ENCODE measurements around the gene FUNDC2. TPM values are rescaled to one million over a fixed set of nuclear protein-coding genes. Genes with fewer than 3 reads are reported as not detected.

Gene FUNDC2, protein sequence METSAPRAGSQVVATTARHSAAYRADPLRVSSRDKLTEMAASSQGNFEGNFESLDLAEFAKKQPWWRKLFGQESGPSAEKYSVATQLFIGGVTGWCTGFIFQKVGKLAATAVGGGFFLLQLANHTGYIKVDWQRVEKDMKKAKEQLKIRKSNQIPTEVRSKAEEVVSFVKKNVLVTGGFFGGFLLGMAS
- total RNA-seq = 36.1 and 50.8 TPM in 2 replicates

DNA sequence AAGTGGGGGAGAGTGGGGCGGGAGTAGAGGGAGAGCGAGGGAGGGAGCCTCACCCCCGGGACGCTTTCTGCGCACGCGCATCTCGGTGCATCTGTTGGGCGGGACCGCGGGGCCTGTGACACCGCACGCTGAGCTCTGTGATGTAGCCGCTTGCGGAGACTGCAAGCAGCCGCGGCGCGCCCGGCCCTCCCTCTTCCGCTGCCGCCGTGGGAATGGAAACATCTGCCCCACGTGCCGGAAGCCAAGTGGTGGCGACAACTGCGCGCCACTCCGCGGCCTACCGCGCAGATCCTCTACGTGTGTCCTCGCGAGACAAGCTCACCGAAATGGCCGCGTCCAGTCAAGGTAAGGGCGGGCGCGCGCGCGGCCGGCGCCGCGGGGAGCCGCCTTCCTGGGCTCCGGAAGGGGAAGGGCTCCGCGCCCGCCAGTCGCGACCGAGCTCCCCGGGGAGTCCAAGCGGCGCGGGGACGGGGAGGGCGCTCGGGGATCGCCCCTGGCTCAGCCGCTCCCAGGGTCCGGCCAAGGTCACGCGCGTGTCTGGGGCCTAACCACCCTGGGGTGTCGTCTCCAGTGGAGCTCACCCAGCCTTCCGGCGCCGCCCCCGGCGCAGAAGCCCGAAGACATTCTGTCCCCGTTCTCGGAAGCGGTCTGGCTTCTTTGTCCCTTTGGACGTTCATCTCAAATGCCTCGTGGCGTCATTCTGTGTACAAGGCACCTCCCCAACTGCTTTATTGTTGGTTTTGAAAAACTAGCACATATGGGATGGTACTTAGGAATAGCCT, at the start of gene FUNDC2:
TSS of gene FUNDC2 (plus strand) at position 118 of the 782 bp plus-strand sequence. CDS start at position 213, 95 bp downstream.
- TF ChIP-seq, protein P1, sequence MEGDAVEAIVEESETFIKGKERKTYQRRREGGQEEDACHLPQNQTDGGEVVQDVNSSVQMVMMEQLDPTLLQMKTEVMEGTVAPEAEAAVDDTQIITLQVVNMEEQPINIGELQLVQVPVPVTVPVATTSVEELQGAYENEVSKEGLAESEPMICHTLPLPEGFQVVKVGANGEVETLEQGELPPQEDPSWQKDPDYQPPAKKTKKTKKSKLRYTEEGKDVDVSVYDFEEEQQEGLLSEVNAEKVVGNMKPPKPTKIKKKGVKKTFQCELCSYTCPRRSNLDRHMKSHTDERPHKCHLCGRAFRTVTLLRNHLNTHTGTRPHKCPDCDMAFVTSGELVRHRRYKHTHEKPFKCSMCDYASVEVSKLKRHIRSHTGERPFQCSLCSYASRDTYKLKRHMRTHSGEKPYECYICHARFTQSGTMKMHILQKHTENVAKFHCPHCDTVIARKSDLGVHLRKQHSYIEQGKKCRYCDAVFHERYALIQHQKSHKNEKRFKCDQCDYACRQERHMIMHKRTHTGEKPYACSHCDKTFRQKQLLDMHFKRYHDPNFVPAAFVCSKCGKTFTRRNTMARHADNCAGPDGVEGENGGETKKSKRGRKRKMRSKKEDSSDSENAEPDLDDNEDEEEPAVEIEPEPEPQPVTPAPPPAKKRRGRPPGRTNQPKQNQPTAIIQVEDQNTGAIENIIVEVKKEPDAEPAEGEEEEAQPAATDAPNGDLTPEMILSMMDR (IDR thresholded peaks at IDR 0.05; ENCODE audit: insufficient read depth, low read length, severe bottlenecking) = no peak
- Histone ChIP-seq H3K27me3 (ENCODE audit: control insufficient read depth, insufficient read depth, low read length) (no peaks in the 10 kb centered on the region), H3K36me3 (ENCODE audit: control insufficient read depth, insufficient read depth, low read length) (no peaks in the 10 kb centered on the region), H3K4me3 (ENCODE audit: low read depth, low read length) (peak within 1 kb of the TSS; percentile 47)
- FAIRE-seq = no peak
- peak; percentile 79 for DNase-seq (ENCODE audit: low read depth)

DNA sequence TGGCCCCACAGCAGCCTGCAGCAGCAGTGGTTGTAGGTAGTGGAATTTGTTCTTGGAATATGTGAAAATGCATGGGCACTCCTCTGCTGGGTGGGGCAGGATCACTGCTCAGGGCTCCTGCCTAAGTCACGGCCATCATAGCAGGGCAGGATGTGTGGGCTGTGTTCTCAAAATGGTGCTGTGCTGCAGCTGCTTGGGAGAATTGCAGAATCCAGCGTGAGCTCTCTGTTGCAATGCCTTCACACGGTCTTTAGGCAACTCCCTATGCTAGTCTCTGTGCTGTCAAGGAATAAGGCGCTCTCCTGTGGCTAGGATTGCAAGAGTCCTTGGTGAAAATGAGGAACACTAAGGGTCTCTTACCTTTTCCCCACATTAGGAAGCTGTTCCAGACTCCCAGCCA, 47.0 kb upstream of the FUNDC2 start:
- FAIRE-seq = no peak
- Histone ChIP-seq H3K4me3 (ENCODE audit: low read depth, low read length) (no peak overlapping the region), H3K36me3 (ENCODE audit: control insufficient read depth, insufficient read depth, low read length) (no peaks in the 10 kb centered on the region), H3K27me3 (ENCODE audit: control insufficient read depth, insufficient read depth, low read length) (no peaks in the 10 kb centered on the region)
- no peak for DNase-seq (ENCODE audit: low read depth)
- TF ChIP-seq, protein P1 (IDR thresholded peaks at IDR 0.05; ENCODE audit: insufficient read depth, low read length, severe bottlenecking) = no peak

DNA sequence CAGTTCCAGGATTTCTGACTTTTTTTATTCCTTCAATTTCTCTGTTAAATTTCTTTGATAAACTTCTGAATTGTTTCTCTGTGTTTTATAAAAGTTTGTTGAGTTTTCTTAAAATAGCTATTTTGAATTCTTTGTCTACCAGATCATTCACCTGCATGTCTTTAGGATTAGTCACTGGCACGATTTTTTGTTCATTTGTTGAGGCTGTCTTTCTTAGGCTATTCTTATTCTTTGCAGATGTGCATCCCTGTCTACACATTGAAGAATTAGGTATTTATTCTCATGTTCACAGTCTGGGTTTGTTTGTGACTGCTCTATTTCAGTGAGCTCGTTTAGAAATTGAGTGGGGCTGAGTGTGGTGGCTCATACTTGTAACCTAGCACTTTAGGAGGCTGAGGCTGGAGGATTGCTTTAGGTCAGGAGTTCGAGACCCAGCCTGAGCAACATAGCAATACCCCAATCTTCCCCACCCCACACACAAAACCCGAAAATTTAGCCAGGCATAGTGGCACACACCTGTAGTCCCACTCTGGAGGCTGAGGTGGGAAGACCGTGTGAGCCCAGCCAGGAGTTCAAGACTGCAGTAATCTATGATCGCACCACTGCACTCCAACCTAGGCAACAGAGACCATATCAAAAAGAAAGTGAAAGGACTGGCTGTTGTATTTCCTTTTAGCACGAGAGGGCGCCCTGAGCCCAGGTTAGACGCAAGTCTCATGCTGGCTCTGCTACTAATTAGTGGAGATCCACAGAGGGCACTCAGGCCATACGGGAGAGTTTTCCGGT, 46.1 kb upstream of the FUNDC2 start:
- Histone ChIP-seq H3K4me3 (ENCODE audit: low read depth, low read length) (peak overlapping the region; percentile 22), H3K27me3 (ENCODE audit: control insufficient read depth, insufficient read depth, low read length) (no peaks in the 10 kb centered on the region), H3K36me3 (ENCODE audit: control insufficient read depth, insufficient read depth, low read length) (no peaks in the 10 kb centered on the region)
- TF ChIP-seq, protein P1 (IDR thresholded peaks at IDR 0.05; ENCODE audit: insufficient read depth, low read length, severe bottlenecking) = peak; percentile 62
- FAIRE-seq = no peak
- DNase-seq (ENCODE audit: low read depth) = peak; percentile 38

DNA sequence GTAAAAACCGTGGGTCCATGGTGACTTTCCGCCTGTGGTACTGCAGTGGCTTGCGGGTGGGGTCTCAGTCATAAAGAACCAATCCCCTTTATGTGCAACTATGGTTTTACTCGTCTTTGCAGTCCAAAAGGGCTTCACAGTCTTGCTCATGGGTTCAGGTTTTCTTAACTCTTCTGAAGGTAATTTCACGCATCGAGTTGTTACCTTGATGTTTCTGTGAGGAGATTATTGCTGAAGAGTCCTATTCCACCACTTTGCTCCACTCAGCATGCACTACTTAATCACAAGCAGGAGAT, 45.6 kb upstream of the FUNDC2 start:
- no peak overlapping the region for H3K4me3 ChIP-seq (ENCODE audit: low read depth, low read length)
- DNase-seq (ENCODE audit: low read depth) (no peak), FAIRE-seq (no peak)

DNA sequence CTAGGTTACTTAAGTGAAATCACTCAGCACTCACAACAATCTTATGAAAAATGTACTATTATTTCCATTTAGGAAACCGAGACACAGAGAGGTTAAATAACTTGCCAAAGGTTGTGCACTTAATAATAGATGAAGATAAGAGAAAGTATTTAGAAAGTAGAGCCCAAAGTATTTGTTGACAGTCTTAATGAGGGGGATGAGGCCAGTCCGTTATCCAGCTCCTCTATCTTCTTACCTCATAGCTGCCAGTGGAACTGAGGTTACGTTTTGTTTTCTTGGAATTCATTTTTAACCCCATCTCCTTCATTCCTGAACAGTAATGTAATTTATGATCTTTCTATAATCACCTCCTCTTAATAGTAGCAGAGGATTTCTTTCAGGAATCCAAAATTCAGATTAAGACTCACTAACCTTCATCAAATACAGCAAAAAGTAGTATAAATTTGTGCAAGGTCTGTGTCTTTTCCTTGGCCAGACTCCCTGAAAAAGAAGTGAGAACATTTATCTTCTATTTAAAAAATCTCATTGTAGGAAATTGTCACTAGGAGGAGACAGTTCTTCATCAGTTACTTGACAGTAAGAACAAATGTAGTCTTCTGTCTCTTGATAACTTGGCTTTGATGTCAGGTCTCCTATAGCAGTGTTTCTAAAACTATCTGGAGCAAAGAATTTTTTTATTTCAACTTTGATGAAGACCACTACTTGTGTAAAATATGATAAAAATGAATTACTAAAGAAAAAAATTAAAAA, 39.6 kb upstream of the FUNDC2 start:
- no peaks in the 10 kb centered on the region for H3K36me3 ChIP-seq (ENCODE audit: control insufficient read depth, insufficient read depth, low read length)
- DNase-seq (ENCODE audit: low read depth) (no peak), FAIRE-seq (no peak)
- no peak overlapping the region for H3K4me3 ChIP-seq (ENCODE audit: low read depth, low read length)
- H3K27me3 ChIP-seq (ENCODE audit: control insufficient read depth, insufficient read depth, low read length) = no peaks in the 10 kb centered on the region
- TF ChIP-seq, protein P1 (IDR thresholded peaks at IDR 0.05; ENCODE audit: insufficient read depth, low read length, severe bottlenecking) = no peak

More for the DNA sequence above, 45.6 kb upstream of the FUNDC2 start:
- no peaks in the 10 kb centered on the region for H3K36me3 ChIP-seq (ENCODE audit: control insufficient read depth, insufficient read depth, low read length)
- TF ChIP-seq, protein P1 (IDR thresholded peaks at IDR 0.05; ENCODE audit: insufficient read depth, low read length, severe bottlenecking) = no peak
- no peaks in the 10 kb centered on the region for H3K27me3 ChIP-seq (ENCODE audit: control insufficient read depth, insufficient read depth, low read length)

Measured in bronchial epithelial cell (primary cell).